HL-60 (cell line): ENCODE data around the gene DPP10.

Source experiments
- CTCF ChIP-seq: IDR thresholded peaks from one replicate; pipeline ENCODE4 v1.5.1; 2011; ENCODE audit warnings: low read length, control low read depth, inconsistent platforms; ENCODE audit not compliant: insufficient read depth
- GABPA ChIP-seq: IDR thresholded peaks from 2 replicates; pipeline ENCODE4 v1.6.1; 2012; ENCODE audit warnings: low read depth
- REST ChIP-seq: IDR thresholded peaks from 2 replicates; pipeline ENCODE4 v1.6.1; 2012; ENCODE audit warnings: low read depth; ENCODE audit not compliant: insufficient replicate concordance

- TF ChIP-seq CTCF (no peak), REST (no peak), GABPA (no peak)
Observed at GRCh38 chr2:115543024-115543423, 1100.6 kb downstream of the DPP10 start.
